GM19395 (cell line): ENCODE results near the gene CNNM1.

ENCODE experiments used
- ATAC-seq: cut with Tn5 transposase; IDR thresholded peaks from one replicate; pipeline ENCODE4 v1.9.1; 2021; ENCODE audit warnings: mild to moderate bottlenecking, moderate library complexity; ENCODE audit not compliant: unreplicated experiment

Gene CNNM1

GRCh38 chr10:99369551-99369950 is 40.4 kb downstream of the CNNM1 start:
- ATAC-seq = no peak

DNA sequence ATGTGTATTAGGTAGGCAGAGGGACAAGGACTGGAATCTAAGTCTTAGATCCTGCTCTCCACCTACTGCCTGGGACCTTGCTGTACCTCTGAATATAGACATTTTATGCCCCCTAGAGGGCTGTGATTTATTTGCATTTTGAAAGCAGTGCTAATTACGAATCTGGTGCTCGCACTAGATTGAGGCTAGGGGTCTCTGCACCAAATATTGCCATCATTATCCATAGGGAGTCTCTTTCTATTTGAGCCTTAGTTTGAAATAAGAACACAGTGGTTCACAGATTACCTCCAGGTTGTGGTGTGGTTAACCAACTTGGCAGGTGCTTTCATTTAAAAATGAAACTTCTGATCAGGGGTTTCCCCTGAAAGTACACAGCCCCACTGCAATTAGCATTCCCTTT is 41.8 kb downstream of the CNNM1 start:
- ATAC-seq = peak; percentile 97

GRCh38 chr10:99372546-99373271 is 43.6 kb downstream of the CNNM1 start:
- ATAC-seq = no peak

GRCh38 chr10:99374526-99374925 is 45.4 kb downstream of the CNNM1 start:
- no peak for ATAC-seq

DNA sequence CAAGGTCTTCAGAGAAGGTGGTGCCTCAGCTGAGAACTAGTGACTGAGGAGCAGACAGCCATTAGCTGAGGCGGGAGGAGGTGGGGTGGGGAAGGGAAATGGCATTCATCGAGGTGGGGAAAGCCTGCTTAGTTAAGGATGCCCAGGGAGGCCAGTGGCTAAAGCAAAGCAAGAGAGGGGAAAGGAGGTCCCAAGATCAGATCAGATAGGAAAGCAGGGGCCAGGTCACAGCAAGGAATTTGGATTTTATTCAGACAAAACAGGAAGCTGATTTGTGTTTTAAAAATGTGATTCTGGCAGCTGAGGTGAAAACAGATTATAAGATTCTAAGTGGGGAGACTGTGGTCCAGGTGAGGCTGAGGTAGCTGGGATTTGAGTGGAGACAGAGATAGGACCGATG is 45.8 kb downstream of the CNNM1 start:
- ATAC-seq = no peak

DNA sequence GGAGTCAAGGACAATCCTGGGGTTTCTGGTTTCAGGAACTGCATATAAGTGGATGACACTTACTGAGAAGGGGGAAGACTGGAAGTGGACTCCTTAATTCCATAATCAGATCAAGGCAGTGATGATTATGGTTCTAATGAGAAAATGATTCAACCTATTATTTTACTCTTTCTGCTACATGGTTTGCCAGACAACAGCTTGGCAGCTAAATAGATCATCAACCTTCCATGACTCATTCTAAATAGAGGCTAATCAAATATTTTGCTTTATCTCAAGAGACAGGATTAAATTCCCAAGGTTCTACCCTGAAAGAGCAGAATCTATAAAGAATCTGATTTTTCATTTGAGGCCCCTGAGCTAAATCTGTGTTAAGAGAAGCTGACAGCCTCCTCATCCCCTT is 46.3 kb downstream of the CNNM1 start:
- ATAC-seq = no peak

DNA sequence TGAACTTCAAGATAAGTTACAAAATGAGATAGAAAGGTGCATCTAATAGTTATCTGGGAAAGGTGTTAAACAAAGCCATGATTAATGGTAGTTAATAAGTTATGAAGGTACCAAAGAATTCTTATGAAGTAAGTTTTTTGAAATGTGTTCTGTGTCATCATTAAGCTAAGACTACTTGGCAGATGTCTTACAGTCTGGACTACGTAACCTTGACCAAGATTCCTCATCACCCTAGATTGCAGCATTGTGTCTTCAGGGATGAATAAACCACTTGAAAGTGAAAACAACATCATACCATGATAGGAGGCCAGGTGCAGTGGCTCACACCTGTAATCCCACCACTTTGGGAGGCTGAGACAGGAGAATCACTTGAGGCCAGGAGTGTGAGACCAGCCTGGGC is 53.0 kb downstream of the CNNM1 start:
- no peak for ATAC-seq

DNA sequence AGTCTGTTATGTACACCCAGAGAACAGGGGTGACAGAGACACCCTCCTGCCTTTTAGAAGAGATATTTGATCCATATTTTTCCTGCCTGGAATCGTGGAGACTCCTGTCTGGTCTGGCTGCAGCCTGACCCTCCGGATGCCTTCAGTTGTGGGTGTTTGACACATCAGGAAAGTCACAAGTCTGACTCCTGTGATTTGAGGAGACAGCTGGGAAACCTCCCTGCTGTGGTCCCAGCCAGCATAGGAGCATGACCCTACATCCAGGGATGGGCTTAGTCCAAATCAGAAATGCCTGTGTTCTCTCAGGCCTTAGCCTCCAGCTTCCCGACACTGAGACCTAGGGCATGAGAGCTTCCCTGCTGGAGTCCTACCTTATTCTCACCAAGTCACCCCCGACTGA is 57.9 kb downstream of the CNNM1 start:
- ATAC-seq = no peak

GRCh38 chr10:99387541-99387940 is 58.4 kb downstream of the CNNM1 start:
- no peak for ATAC-seq

GRCh38 chr10:99389729-99390480 is 60.7 kb downstream of the CNNM1 start:
- no peak for ATAC-seq

GRCh38 chr10:99391346-99391745 is 62.2 kb downstream of the CNNM1 start:
- ATAC-seq = no peak

GRCh38 chr10:99393036-99393435 is 63.9 kb downstream of the CNNM1 start:
- no peak for ATAC-seq

GRCh38 chr10:99393683-99394082 is 64.5 kb downstream of the CNNM1 start:
- no peak for ATAC-seq

DNA sequence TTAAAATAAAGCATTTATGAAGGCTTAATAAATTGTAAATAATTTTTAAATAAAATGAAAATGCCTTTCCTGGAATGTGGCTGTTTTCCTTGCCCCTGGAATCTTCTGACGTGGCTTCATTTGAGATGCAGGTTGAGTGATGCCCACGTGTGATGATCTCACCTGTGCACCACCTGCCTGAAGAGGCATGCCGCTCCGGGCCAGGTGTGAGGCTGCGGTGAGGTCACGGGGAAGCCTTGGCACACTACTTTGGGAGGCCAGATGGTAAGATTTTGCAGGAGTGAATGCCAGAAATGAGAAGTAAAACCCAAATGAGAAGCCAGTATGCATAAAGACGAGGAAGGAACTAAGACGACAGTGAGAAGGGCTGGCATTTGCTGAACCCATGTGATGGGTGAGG is 65.1 kb downstream of the CNNM1 start:
- ATAC-seq = no peak

DNA sequence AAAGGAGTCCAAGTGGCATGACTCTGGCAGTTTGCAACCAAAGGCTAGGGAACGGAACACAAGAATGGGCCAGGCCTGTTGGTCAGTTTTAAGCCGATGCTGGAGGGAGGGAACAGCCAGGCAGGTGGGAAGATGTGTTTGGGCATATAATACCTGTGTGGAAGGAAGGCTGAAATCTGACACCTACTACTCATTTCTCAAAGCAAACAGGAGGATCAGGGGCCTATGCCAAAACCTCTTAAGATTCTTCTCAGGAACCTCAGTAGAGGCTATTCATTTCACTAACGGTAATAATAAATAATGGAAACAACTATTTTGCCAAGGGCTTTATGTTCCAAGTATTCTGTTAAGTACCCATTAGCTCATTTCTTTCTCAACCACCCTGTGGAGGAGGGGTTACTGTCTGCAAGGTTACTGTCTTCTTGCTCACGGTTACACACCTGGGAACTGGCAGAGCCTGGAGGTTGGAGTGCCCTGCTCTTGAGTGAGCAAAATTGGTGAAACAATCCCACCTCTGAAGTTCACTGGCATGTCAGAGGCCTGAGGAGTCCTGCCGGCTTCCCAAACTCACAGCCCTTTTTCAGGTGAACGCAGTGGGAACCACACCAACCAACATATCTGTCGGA is 65.7 kb downstream of the CNNM1 start:
- ATAC-seq = no peak

GRCh38 chr10:99395750-99396445 is 66.7 kb downstream of the CNNM1 start:
- no peak for ATAC-seq

- no peak for ATAC-seq
Observed at GRCh38 chr10:99396471-99396870, 67.3 kb downstream of the CNNM1 start.

GRCh38 chr10:99399664-99400063 is 70.5 kb downstream of the CNNM1 start:
- ATAC-seq = no peak

DNA sequence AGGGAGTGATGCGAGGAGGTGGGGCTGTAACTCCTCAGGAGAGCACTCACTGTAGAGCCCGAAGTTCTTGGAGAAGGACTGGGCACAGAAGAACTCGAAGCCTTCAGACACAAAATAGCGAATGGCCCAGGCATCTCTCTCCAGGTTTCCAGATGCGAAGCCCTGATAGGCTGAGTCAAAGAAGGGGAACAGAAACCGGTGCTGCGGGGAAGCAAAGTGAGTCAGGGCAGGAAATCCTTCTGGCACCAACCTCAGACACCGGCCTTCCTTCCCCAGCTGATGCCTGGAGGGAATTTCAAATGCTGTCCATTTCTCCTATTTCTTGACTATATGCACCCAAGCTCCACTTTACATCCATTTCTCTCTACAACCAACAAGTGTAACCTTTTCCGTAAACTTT is 74.5 kb downstream of the CNNM1 start:
- no peak for ATAC-seq

DNA sequence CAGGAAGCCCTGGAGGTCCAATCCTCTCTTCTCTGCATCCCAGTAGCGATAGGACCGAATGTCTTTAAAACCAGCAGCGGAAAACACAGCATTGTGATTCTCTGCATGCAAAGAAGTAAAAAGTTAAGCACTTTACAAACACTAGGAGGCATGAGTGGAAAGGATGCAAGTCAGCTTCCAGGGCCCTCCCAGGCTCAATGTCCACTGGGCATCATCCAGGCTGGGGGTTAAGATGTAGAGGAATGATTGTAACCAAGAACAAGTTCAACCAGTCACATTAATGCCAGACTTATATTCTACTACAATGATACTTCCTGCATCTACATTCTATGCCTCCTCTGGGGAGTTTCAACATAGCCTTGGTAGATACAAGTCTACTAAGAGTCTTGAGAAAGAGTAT is 77.0 kb downstream of the CNNM1 start:
- no peak for ATAC-seq

- no peak for ATAC-seq
Observed at GRCh38 chr10:99410146-99410545, 81.0 kb downstream of the CNNM1 start.
